NCI-H146 treated with DMSO at 0.1 percent for 48 hours (cell line): ENCODE data around the gene PDE2A.

Source experiments
- DNase-seq: peaks from one replicate; lab custom pipeline; 2025; ENCODE audit not compliant: unreplicated experiment; lab: John Stamatoyannopoulos, UW

Gene PDE2A

DNA sequence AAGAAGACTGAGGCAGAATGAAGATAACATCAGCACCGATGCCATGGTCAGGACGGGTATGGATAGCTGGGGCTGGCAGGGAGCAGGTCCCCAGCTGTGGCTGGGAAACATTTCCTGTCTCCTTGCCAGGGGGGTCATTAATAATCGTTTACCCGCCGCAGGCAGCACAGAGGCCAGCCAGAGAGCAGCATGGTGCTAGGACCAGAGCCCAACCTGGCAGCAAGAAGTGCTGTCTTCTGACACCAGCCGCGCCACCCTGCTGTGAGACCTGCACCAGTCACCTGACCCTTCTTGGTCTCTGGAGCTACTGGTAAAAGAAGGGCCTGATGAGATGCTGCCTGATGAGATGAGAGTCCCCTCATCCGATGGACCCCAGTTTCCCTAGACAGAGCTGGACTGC, 36.3 kb downstream of the PDE2A start:
- peak; percentile 25 for DNase-seq

DNA sequence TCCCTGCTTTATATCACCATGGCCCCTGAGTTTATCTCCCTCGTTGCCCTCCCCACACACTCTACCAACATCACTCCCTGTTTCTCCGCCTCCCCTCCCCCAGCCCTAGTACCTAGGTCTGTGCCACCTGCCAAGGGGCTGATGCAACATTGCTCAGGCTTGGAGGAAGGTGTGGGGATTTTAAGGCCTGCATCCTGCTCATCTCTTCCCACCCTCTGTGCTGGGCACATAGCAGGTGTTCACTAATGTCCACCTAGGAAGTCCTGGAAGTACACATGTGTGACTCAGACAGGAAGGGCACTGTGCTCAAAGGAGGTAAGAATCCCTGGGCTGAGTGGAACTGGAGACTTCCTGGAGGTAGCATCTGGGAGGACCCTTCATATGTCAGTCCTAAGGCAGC, 37.0 kb downstream of the PDE2A start:
- DNase-seq = no peak

DNA sequence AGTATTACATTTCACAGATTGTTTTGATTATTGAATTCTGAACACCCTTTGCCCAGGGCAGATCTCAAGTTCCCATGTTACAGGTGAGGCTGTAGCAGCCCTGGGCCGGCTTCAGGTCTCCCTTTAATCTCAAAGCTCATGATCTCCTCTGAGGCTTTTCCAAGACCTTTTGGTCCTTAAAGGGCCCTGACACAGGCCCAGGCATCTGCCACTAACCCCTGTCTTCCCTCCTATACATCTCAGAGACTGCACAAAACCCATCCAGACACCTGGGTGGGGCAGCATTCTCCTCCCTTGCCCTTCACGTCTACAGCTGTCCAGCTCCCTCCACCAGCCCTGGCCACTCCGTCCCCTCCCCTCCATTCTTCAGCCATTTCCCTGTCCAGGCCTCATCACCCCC, 37.8 kb downstream of the PDE2A start:
- no peak for DNase-seq

DNA sequence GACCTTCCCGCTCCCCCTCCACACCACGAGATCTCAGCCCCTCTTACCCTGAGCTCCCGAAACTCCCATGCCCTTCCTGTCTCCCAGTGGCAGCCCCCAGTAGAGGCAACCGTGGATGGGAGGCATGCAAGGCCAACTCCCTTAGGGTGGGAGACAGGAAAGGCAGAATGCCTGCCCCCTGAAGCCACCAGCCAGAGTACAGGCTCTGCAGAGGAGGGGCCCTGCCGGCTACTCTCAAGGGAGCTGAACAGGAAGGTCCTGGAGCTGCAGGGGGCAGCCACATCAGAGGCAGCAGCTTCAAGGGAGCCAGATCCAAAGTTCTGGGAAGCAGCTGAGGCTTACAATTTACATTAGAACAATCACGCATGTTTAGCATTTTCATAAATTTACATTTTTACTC, 38.3 kb downstream of the PDE2A start:
- no peak for DNase-seq

DNA sequence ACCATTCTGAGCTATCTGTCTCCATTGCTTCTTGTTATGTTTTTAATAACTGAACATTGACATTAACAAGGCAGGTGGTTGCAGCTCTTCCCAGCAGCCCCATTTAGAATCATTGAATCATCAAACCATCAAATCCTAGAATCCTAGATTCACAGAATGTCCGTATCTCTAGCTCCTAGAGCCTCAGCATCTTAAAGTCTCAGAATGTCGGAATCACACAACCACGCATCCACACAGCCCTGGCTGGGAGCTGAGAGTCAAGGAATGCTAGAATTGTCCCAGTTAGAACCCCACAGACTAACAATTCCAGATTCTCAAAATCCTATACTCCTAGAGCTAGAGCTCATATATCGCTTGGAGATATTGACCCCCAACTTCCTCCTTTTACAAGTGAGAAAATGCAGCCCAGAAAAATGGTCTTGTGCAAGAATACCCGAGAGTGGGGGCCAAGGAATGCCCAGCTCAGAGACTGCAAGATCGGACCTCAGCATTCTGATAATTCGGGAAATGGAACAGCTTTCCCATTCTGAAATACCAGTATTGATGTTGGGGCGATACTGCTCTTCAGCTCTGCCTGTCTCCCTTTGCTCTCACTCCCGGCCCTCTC, 38.8 kb downstream of the PDE2A start:
- DNase-seq = no peak

DNA sequence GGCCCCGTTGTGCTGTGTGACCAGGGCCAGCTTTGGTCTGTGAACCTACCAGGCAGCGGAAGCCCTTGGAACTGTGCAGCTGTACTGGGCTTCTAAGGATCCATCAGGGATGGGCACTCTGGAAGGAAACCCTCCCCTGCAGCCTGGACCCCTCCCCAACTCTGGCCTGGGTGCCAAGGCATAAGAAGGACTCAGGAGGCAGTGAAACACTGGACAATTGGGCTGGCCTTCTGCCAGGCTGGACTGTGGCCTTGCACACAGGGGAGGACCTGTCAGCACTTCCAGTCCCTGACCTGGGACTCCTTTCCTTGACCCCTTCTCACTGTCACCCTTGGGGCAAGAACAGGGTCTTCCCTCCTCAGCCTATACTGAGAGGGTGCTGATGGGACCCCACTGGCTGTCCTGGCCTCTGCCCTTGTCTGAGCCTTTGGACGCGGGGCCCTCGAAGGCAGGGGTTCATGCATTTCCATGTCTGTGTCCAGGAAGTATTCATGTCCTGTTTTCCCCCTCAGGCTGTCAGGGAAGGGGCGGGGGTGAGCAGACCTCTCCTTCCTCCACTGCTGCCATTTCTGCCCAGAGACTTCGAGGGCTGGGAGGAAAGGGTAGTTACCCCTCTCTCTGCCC, 39.6 kb downstream of the PDE2A start:
- DNase-seq = no peak

DNA sequence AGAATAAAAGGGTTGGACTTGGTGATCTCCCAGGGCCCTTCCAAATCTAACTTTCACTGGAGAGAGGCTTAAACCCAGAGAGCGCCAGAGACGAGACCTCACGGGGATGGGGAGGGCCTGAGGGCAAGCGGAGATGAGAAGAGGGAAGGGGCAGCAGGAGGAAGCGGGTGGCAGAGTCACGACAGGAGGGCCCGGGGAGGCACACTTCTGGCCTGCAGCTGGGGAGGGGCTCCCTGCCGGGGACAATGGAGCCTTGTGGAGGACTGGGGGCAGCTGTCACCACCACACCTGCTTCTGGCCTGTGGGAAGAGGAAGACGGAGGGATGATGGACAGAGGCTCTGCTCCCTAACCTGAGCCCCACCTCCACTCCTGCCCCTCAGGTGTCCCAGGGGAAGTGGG, 40.2 kb downstream of the PDE2A start:
- peak; percentile 9 for DNase-seq

DNA sequence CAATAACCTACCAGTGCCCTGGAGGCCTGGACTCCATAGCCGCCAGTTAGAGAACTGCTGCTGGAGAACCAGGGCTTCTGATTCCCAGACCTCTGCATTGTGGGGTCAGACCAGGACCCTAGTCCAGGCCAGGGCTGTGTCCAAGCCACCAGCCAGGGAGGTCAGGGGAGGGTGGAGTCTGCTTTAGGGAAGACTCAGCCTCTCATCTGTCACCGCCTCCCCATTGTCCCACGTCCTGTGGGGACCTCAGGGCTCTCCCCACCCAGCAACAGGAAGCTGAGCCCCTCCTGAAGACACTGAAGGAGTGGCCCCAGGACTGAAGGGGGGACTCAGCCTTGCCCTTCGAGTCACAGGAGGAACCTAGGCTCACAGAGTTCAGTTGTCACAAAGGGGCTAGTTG, 41.2 kb downstream of the PDE2A start:
- DNase-seq = no peak

DNA sequence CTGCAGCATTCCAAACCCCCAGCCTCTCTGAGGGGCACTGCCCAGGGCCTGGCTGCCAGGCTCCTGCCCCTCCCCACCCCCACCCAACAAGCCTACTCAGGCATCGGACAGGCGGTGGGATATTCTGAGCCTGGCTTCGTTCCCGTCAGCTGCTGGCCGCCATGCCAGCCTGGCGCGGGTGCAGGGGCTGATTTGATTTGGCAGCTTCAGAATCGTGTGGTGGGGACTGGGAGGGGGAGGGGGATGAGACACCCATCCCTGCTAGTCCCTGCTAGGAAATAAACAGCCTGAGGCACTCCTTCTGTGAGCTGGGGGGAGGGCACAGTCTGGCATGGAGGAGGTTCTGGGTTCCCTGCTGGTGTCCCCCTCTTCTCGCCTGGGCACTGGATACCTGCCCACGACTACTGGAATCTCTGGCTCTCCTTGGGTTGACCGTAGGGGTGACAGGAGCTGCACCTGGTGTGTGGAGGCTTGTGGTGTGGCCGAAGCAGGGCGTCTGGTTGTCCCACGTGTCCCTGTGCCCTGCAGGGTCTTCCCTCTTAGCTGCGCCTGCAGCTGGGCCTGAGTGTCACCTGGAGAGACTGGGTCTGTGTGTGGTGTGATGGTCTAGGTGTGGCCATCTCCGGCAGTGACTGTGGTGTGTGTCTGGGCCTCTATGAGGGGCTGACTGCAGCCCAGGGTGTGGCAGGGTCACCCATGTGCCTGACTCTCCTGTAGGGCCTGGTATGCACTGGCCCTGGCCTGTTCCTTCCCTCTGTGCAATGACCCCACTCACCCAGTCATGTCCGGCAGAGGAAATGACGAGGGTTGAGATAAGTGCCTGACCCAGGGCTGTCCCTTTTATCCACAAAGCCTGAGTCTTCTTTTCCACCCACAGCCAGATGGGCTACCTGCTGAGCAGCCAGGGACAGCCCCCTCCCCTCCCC, 42.2 kb downstream of the PDE2A start:
- DNase-seq = no peak

DNA sequence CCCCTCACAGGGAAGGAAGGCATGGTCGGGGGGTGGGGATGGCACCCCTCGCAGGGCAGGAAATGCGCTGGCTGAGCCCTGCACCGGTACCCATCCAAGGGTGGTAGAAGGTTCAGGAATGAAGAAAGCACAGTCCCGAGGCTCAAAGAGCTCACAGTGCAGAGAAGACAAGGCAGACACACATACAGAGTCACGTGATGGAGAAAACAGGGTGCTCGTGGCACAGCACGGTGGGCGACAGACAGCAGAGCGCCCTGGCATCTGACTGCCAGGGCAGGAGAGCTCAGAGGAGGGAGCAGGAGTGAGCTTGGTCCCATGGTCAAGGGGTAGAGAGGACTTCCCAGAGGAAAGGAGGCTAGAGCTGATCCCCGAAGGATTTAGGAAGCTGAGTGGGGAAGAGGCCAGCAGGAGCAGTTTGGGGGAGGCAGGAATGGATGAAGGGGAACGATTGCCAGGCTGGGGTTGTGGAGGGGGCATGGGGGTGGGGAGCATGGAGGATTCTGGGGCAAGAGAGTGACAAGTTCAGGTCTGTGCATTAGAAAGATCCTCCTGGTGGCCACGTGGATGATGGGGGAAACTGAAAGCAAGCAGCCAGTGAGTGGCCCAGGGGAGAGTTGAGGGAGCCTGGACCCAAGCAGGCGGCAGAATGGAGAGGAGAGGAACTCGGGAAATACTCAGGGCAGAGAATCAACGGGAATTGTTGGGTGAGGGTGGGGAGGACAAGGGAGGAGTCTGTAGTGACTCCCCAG, 43.9 kb downstream of the PDE2A start:
- no peak for DNase-seq

DNA sequence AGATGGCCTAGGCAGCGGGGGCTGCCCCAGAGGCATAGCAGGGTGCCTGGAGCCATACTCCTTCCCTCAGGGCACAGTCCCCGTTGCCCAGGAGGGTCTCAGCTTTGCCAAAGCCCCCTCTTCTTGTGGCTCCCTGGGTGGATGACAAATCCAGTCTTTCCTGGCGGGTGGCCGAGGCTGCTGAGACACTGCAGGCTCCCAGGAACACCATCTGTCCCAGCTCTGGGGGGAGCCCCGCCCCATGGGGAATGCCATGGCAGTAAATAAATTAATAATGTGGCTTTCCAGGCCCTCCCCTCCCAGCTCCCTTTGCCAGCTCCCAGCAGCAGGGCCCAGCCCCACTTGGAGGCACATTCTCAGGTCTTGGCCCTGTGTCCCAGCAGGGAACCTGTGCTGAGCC, 45.0 kb downstream of the PDE2A start:
- DNase-seq = no peak

DNA sequence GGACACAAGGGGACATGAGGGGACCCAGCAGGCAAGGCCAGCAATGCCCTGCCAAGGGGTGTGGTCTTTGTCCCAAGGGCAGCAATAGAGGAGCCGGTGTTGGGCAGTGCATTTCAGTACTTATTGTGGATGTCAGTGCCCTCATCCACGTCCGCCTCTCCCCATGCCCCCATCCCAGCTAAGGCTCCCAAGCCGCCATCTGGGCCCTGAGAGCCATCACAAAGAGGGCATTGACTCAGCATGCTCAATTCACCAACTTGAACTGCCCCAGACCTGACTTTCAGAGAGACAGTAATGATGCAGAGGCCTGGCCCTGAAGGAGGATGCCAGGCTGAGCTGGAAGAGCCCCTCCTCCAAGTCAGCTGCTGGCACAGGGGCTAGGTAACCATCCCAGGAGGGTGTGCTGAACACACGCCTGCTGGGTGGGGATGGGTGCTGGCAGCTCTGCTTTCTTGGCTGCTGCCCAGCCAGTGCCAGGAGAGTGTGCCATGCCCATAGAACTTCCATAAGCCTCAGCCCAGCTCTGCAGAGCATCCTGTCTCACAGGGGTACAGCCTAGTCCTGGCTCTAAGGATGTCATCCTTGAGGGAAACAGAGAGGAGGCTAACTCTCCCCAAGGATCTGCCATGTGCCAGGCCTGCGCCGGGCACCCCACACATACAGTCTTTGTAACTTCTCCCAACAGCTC, 46.5 kb downstream of the PDE2A start:
- DNase-seq = no peak

DNA sequence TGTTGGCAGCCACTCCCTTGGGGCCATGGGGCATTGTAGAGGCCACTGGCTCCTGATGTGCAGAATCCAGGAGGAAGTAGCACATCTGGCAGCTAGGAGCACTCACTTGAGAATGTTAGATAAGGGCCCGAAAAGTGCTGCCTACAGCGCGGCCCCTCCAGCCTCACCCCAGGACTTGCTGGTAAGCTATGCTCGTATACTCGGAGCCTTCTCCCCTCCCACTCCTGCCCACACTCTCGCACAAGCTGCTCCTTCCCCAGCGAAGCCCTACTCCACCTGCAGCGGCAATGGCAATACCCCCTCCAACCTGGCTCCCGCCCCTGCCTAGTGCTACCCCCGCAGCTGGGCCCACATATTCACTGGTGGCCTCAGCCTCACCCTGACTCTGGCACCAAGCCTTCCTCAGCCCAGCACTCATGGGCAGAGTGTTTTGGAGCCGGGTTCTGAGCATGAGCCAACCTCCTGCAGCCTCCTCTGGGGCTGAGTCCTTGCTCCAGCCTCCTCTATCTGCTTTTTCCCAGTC, 47.7 kb downstream of the PDE2A start:
- DNase-seq = no peak

DNA sequence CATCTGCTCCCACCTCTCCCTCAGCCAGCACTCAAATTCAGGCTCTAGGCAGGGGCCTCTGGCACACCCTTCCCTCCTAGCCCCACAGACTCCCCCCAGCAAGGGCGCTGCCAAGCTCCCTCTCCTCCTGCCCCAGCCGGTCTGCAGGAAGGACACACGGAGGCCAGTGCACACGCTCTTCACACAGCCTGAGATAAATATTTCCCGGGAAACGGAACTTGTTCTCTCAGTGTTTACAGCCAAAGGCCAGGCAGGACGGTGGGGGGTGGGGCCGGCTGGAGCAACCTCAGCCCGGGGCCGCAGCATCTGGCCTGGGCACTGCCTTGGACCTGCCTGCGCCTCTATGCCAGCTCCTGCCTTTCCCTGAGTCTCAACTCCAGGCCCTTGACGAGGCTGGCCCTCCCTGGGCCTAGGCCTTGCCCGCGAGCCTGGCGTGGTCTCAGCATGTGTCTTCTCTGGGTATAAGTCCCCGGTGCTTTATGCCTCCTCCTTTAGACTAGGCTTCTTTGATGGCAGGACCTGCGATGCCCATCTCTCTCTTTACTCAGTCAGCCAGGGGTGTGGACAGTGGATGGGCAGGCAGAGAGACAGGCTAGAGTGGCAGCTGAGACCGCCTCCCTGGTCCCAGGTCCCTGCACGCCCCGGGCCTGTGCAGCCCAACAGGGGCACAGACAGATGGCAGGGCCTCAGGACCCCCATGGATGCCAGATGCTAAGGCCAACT, 48.4 kb downstream of the PDE2A start:
- no peak for DNase-seq

DNA sequence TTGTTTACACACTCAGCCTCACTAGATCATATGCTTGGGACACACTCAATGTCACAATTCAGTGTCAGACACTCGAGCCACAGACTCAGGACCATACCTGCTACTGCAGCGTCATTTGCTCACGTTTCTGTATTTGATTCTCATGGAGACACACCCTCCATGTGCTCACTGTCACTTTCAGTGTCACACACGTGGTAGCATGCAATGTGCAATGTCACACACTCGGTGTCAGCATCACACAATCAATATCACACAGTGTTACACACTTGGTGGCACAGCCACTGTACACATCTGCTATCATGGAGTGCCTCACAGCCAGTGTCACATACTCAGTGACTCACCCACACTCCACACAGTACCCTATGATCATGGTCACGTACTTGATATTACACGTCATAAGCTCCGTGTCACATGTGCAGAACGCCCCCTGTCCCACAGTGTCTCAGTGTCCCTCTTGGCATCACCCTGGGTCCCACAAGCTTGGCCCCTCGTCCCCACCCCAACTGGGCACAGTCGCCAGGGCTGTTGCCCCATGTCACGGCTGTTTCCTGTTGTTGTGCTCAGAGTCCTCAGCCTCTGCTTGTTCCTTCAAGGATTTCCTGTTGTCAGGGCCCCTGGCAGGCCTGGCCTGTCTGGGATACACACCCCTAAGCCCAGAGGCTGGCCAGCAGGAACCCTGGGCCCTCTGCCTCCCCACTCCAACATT, 49.6 kb downstream of the PDE2A start:
- DNase-seq = no peak

DNA sequence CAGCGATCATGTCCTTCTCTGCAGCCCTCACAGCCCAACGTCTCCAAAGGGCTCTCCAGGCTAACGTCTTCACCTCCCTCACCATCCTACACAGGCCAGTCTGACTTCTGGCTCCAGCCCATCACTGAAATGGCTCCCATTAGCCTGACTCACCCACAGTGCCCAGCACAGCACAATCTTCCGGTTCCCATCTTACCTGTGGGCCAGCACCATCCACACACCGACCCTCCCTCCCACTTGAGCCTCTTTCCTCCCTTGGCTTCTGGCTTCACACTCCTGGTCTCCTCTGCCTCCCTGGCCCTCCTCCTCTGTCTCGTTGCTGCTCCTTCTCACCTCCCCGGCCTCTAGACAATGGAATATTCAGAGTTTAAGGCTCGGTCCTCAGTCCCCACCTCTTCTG, 51.2 kb downstream of the PDE2A start:
- no peak for DNase-seq

DNA sequence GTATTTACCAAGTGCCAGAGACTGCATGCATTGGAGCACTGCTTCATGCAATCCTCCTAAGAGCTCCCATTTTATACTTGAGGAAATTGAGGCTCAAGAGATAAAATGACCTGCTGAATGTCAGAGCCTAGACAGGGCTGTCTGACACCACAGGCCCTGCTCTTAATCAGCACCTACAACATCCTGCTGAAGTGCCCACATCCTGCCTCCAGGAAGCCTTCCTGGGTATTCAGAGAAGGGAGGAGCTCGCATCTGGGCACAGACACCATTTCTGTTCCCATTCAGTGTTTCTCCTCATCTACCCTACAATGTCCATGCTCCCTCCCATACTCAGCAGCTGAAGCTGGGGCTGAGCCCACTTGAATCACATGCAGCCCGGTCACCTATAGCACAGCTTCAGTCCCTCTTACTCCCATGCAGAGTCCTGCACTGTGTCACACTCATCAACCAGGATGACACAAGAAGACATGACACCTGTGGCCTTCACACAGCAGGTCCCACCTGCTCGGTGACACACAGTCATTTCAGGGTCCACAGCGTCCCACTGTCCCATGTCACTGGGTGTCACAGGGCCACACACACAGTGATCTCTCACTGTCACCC, 53.1 kb downstream of the PDE2A start:
- no peak for DNase-seq

DNA sequence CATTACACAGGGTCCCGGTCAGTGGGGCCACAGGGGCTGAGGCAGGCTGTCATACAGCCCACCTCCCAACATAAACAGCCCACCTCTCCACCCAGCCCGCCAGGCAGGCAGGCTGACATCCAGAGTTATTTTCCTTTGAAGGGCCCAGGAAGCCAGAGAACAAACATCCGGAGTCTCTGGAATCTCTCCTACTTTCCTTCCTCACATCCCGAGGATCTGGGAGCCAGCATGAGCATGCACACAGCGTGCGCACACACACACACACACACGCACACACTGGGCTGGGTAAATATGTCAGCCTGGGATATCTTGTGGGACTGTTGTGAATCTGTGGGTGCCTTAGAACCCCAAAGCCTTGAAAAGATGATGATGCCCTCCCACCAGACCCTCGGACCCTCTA, 55.4 kb downstream of the PDE2A start:
- no peak for DNase-seq
